Mononuclear cell (primary cell): ENCODE results near the gene CRYBG3. TPM values are rescaled to one million over a fixed set of nuclear protein-coding genes. Genes with fewer than 3 reads are reported as not detected.
"Not testable (repeated sequence)": the region's sequence is repeated elsewhere in the genome, so short reads cannot be mapped to it uniquely, and the experiment has no call there.

ENCODE experiments used
- H3K27me3 ChIP-seq: 2 replicates; pipeline ENCODE4 v1.6.0; 2011; ENCODE audit warnings: low read length, control low read depth; ENCODE audit not compliant: insufficient read depth
- H3K4me1 ChIP-seq: 2 replicates; pipeline ENCODE4 v1.5.1; 2011; ENCODE audit warnings: mild to moderate bottlenecking, low read length, control low read depth; ENCODE audit not compliant: insufficient read depth
- H3K4me3 ChIP-seq: 2 replicates; pipeline ENCODE4 v1.5.1; 2011; ENCODE audit warnings: mild to moderate bottlenecking, low read length, moderate library complexity
- H3K9me3 ChIP-seq: 2 replicates; pipeline ENCODE4 v1.5.1; 2011; ENCODE audit warnings: low read depth, mild to moderate bottlenecking, control low read depth, low read length
- total RNA-seq: library from RNA; depleted of rRNA; stranded (reverse); fragments of >200 nt; gene quantifications from one replicate; pipeline ENCODE4 v1.2.3, GENCODE V29; 2012

The CRYBG3 gene
- total RNA-seq, 1 donor = 5.6 TPM

DNA sequence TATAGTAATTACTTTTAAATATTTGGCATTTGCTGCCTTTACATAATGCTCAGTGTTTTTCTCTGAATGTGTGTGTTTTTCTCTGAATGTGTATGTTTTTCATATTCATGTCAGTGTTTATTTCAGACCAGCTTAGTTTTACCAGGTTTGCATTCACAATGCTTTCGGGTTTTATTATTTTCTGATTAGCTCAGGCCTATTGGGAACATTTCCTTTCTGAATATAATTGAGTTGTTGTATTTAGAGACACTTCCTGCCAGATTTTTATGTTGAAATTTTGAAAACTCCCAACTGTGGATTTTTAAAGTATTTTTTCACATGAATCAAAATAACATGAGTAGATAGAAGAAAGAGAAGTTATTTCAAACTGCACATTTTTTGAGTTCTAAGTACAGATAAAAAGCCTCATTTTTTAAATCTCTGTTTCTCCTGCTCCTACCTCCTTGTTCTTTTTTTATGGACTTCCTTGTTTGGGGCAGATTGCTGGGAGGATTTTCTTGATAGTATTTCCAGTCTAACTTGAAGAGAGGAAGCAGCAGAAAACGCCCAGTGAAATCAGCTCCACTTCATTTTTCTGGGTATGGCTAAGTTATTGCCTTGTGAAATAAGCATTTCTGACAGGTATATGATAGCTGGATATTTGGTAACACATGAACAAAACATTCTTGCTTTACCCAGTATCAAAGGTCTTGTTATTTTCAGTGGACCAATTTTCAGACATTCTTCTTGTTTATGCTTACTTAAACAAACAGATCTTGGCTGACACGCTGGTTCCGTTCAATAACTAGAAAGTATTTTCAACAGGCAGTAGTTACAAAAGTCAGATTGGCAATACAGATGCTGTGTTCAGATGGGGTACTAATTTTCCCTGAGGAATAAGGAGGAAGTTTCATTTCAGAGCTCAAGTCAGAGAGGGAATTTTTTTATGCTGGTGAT lies 79.8 kb downstream of the CRYBG3 start:
- H3K4me3 ChIP-seq = no peak overlapping the region
- H3K4me1 ChIP-seq = no peaks in the 10 kb centered on the region
- H3K27me3 ChIP-seq = no peaks in the 10 kb centered on the region
- no peaks in the 10 kb centered on the region for H3K9me3 ChIP-seq

DNA sequence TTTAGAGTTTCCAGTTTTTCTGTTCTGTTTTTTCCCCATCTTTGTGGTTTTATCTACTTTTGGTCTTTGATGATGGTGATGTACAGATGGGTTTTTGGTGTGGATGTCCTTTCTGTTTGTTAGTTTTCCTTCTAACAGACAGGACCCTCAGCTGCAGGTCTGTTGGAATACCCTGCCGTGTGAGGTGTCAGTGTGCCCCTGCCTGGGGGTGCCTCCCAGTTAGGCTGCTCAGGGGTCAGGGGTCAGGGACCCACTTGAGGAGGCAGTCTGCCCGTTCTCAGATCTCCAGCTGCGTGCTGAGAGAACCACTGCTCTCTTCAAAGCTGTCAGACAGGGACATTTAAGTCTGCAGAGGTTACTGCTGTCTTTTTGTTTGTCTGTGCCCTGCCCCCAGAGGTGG lies 88.0 kb downstream of the CRYBG3 start:
- not testable (repeated sequence) for H3K4me3 ChIP-seq, H3K27me3 ChIP-seq, H3K9me3 ChIP-seq
- H3K4me1 ChIP-seq = peaks cover 17% of the 10 kb centered on the region

DNA sequence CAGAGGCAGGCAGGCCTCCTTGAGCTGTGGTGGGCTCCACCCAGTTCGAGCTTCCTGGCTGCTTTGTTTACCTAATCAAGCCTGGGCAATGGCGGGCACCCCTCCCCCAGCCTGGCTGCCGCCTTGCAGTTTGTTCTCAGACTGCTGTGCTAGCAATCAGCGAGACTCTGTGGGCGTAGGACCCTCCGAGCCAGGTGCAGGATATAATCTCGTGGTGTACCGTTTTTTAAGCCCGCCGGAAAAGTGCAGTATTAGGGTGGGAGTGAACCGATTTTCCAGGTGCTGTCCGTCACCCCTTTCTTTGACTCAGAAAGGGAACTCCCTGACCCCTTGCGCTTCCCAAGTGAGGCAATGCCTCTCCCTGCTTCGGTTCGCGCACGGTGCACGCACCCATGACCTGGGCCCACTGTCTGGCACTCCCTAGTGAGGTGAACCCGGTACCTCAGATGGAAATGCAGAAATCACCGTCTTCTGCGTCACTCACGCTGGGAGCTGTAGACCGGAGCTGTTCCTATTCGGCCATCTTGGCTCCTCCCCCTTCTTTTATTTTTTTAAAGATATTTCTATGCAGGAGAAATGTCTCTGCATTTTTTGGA lies 88.5 kb downstream of the CRYBG3 start:
- H3K4me3 ChIP-seq, H3K27me3 ChIP-seq, H3K9me3 ChIP-seq: not testable (repeated sequence)
- H3K4me1 ChIP-seq = peaks cover 17% of the 10 kb centered on the region

DNA sequence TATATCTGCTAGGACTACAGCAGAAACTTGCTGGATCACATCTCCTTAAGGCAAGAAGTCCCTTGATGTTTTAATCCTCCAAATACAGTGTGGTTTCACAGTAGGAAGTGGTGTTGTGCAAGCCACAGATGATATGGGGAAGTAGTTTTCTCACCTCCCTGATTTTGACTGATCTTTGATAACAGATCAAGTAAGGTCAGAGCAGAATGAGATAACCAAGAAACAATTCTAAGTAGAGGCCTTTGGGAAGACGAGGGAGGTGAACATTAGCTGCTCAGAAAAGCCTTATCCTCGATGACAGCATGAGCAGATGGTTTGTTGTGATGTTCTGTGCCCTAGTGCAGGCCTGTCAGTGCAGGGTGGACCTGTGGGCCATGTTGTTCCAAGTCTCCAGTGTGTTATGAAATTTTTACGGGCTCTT lies 89.1 kb downstream of the CRYBG3 start:
- no peaks in the 10 kb centered on the region for H3K9me3 ChIP-seq
- no peaks in the 10 kb centered on the region for H3K27me3 ChIP-seq
- peaks cover 17% of the 10 kb centered on the region for H3K4me1 ChIP-seq
- no peak overlapping the region for H3K4me3 ChIP-seq

DNA sequence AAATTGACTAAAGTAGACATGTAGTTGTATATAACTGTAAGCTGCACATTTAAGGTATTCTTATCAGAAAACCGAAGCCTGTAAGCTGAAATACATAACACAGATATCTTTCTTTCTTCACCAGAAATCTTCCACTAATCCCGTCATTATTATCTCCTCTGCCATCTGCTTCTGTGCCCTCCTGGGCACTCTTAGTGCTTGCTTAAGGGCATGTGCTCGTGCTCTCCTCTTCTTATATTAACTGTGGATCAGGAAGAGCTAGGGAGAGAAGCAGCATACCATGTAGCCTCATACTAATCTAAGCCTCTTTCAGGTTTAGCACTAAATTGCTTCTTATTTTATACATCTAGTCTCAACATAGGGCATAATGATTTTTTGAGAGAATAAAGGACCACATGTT lies 89.6 kb downstream of the CRYBG3 start:
- no peaks in the 10 kb centered on the region for H3K9me3 ChIP-seq
- peaks cover 17% of the 10 kb centered on the region for H3K4me1 ChIP-seq
- no peaks in the 10 kb centered on the region for H3K27me3 ChIP-seq
- no peak overlapping the region for H3K4me3 ChIP-seq

DNA sequence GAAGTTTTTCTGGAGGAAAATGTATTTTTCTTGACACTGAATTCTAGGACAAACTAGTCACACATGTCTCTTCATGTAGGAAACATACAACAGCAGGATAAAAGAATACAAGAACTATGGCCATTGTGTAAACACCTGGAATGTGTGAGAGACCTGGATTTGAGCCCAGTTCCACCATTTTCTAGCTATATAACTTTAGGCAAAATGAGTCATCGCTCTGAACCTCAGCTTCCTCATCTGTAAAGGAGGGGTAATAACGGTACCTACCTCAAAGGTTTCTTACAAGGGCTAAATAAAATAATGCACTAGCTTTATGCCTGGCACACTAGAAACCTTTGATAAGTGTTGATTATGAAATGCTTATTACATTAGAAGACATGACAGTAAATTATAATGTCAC lies 92.6 kb downstream of the CRYBG3 start:
- Histone ChIP-seq H3K4me1 (peaks cover 17% of the 10 kb centered on the region), H3K27me3 (no peaks in the 10 kb centered on the region), H3K4me3 (no peak overlapping the region), H3K9me3 (no peaks in the 10 kb centered on the region)

DNA sequence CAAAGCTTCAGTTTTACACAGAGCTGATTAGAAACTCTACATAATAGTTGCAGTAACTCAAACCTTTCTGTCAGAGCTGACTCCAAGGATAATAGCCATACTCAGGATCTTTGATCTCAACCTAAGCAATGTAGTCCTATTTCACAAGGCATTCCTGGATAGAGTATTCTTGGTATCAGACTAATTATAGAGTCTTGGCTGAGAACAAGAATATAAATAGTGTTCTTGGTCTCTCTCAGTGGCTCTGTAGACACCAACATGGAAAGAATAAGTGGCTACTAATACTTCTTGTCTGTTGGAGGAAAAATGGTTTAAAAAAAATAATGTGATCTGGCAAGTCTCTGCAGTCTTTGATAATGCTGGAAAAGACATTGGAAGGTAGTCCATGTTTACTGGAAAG lies 94.8 kb downstream of the CRYBG3 start:
- no peaks in the 10 kb centered on the region for H3K9me3 ChIP-seq
- H3K4me3 ChIP-seq = no peak overlapping the region
- H3K27me3 ChIP-seq = no peaks in the 10 kb centered on the region
- H3K4me1 ChIP-seq = peaks cover 2% of the 10 kb centered on the region

DNA sequence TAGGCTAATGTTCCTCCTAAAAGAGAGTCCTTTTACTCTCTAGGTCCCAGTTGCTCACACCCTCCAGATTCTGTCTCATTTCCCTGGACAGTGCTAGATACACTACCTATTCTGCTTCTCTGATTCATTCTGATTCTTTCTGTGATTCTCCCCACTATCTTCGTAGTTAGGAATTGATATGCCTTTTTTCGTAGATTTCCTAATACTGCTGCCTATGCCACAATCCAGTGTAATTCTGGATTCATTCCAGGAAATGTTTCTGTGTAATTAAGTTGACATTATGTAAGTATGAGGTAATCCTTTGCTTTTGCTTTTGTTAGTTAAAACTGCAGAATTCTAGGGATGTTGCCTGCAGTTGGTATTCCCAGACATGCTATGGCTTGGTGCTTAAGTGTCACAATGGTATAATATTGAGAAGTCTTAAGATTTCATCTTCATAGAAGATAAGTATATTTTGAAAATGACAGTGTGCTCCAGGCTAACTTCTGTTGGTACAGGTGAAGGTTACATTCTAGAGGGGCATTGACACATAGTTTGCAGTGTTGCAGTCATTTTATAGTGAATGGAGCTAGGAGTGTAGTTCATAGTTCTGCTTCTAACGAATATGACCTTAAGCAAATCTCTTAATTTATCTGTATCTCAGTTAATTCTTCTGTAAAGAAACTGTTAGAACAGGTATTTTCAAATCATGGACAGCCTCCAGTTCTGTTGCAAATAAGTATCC lies 96.2 kb downstream of the CRYBG3 start:
- no peak overlapping the region for H3K4me3 ChIP-seq
- H3K27me3 ChIP-seq = no peaks in the 10 kb centered on the region
- H3K4me1 ChIP-seq = no peaks in the 10 kb centered on the region
- H3K9me3 ChIP-seq = no peaks in the 10 kb centered on the region

DNA sequence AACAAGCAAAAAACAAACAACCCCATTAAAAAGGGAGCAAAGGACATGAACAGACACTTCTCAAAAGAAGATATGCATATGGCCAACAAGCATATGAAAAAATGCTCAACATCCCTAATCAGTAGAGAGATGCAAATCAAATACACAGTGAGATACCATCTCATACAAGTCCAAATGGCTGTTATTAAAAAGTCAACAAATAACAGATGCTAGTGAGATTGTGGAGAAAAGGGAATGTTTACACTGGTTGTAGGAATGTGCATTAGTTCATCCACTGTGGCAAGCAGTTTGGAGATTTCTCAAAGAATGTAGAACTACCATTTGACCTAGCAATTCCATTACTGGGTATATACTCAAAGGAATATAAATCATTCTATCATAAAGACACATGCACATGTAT lies 105.9 kb downstream of the CRYBG3 start:
- H3K9me3 ChIP-seq = no peaks in the 10 kb centered on the region
- H3K4me1 ChIP-seq = no peaks in the 10 kb centered on the region
- no peaks in the 10 kb centered on the region for H3K27me3 ChIP-seq
- H3K4me3 ChIP-seq = no peak overlapping the region

DNA sequence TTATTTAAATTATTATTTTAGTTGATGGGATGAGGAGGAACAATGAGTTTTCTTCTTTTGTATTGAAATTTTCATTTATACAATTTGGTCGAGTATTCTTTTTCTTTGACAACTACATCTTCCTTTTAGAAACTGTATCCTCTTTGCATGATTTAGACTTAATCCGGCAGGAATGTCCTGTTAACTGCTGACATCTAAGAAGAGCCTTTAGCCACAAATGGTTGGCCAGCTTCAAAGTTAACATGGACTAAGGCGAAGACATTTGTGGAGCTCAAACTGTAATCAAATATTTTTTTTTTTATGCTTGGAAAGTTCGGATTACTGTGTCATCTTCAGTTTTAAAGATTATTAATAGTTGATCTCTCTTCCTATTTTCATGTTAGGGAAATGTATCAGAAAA lies 107.2 kb downstream of the CRYBG3 start:
- Histone ChIP-seq H3K27me3 (no peaks in the 10 kb centered on the region), H3K4me3 (no peak overlapping the region)

DNA sequence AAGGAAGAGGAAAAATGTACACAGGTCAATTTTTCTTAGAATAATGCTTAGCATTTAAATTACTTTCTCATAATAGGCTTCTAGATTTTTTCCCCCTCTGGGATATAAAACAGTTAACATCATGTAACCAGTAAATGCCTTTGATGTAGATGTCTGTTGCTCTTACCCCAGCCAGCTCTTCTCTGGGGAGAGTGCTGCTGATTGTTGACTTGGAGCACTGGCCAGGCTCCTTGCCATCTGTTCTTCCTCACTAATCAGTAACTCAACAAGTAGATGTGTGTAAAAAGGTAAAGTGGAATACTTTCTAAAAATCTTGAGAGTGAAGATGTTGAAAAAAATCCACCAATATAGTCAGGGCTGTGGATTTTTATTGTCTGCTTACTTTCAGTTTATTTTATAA lies 108.2 kb downstream of the CRYBG3 start:
- H3K9me3 ChIP-seq = no peaks in the 10 kb centered on the region
- no peaks in the 10 kb centered on the region for H3K27me3 ChIP-seq
- H3K4me3 ChIP-seq = no peak overlapping the region
- no peaks in the 10 kb centered on the region for H3K4me1 ChIP-seq

More for the DNA sequence above, 107.2 kb downstream of the CRYBG3 start:
- Histone ChIP-seq H3K4me1 (no peaks in the 10 kb centered on the region), H3K9me3 (no peaks in the 10 kb centered on the region)

DNA sequence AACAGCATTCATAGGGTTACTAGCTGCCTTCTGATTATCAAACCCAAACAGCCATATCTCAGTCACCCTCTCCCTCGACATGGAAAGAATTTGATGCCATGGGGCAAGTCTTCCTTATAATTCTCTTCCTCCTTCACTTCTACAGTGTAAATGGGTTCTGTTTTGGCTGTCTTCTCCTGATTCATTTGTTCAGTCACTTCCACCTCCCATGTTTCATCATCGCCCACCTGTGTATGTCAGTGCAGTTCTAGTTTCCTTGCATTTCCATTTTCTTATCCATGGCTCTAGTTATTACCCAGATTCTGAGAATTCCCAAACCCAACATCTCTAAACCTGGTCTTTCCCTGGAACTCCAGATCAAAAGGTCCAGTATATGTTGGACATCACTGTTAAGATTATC lies 109.4 kb downstream of the CRYBG3 start:
- Histone ChIP-seq H3K4me1 (no peaks in the 10 kb centered on the region), H3K4me3 (no peak overlapping the region), H3K9me3 (no peaks in the 10 kb centered on the region), H3K27me3 (no peaks in the 10 kb centered on the region)

DNA sequence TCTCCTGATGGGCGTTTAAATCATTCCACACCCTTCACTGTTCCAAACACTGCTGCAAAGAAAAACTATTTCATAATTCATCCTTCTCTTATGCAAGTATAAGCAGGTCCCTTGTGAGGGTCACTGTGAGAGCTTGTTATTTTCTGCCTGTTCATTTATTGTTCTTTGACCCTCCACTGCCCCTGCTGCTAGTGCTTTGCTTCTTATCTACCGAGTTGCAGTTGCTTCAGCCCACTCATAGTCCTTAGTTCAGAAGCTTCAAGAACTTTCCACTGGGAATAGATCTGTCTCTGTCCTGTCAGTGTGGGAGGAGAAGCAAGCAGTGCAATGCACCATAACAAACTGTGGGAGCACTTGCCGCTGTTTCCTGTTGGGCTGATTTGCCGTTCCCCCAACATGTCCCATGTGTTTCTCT lies 110.6 kb downstream of the CRYBG3 start:
- H3K27me3 ChIP-seq = no peaks in the 10 kb centered on the region
- no peak overlapping the region for H3K4me3 ChIP-seq
- H3K4me1 ChIP-seq = no peaks in the 10 kb centered on the region
- H3K9me3 ChIP-seq = no peaks in the 10 kb centered on the region

DNA sequence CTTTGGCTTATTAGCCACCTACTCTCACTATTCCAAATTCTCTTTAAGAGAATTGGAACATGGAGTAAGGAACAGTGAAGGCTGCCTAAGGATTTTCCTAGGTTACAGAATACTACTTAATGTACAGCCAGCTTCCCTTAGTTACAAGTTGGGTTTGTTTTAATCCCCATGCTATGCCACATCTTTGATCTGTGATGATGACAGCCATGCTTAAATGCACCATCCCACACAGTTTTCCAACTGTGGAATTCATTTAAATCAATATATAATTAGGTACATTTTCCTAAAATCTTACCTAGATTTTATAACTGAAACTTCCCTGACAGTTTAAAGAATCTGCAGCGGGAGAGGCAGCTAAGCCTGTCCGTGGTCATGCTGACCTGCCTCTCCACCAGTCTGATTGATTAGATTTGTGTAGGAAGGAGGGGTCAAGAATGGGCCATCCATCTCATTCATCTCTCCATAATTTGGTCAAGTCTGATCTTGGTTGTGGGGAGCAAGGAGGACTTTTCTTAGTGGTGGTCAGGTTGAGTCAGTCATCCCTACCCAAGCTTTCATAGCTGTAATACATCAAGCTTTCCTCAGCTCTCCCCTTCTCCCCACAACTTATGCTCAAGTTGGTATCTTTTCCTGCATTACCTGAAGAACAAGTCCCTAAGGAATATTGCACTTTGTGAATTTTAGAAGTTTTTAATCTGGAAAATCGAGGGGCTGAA lies 113.3 kb downstream of the CRYBG3 start:
- H3K4me3 ChIP-seq = no peak overlapping the region
- H3K9me3 ChIP-seq = no peaks in the 10 kb centered on the region
- H3K4me1 ChIP-seq = no peaks in the 10 kb centered on the region
- no peaks in the 10 kb centered on the region for H3K27me3 ChIP-seq

DNA sequence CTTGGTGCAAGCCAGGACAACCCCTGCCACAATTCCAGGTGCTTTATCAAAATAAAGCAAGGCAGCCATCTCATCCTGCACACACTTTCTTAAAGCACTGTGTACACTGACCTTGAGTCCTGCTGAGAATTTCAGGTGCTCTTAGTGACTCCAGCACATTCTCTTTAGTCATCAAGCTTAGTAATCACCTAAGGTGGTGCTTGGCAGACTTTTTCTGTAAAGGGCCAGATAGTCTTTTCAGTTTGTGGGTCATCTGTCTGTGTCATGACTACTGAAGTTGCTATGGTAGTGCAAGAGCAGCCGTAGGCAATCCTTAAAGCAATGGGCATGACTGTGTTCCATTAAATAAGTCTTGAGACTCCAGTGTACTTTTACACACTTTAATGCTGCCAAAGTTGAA lies 114.0 kb downstream of the CRYBG3 start:
- H3K9me3 ChIP-seq = no peaks in the 10 kb centered on the region

More for the DNA sequence above, 114.0 kb downstream of the CRYBG3 start:
- H3K4me3 ChIP-seq = no peak overlapping the region
- no peaks in the 10 kb centered on the region for H3K27me3 ChIP-seq
- H3K4me1 ChIP-seq = no peaks in the 10 kb centered on the region
